T-cell (primary cell): ENCODE measurements around the gene EEIG2. TPM values are rescaled to one million over a fixed set of nuclear protein-coding genes. Genes with fewer than 3 reads are reported as not detected.
"Not testable (repeated sequence)": the region's sequence is repeated elsewhere in the genome, so short reads cannot be mapped to it uniquely, and the experiment has no call there.

Experiments
- ATAC-seq, 4 experiments: fragments of 200-7000 bp in 3 of 4; fragments of 150-1000 bp in 1 of 4; cut with Tn5 transposase; replicated peaks in 1 of 4; 1 replicate in 3 of 4; 2 replicates in 1 of 4; pipeline ENCODE4 v1.10.0; 2021; ENCODE audit warnings: moderate library complexity in 3 of 4, mild to moderate bottlenecking in 2 of 4, moderate number of reproducible peaks in 1 of 4
- CTCF ChIA-PET, 2 donors: fragments of 300-600 bp; sonication (Branson Sonifier 250); formaldehyde crosslinking; loops; one replicate each; lab custom pipeline; 2022; ENCODE audit warnings: antibody characterized with exemption in 2 of 2; lab: Charles Lee
- POLR2A ChIA-PET, 2 donors: fragments of 300-600 bp; sonication (Branson Sonifier 250); formaldehyde crosslinking; loops; one replicate each; lab custom pipeline; 2022; ENCODE audit warnings: antibody characterized with exemption in 2 of 2; lab: Charles Lee
- DNase-seq, 35 experiments: peaks; one replicate each; pipeline versions ENCODE4 v3.0.0 to v3.0.0-alpha.2; 2013 to 2023
- H3K27ac ChIP-seq: one replicate; pipeline ENCODE4 v1.5.1; 2013; ENCODE audit warnings: low read length
- H3K27me3 ChIP-seq, 2 experiments: replicated peaks in 1 of 2; 1 replicate in 1 of 2; 2 replicates in 1 of 2; pipeline versions ENCODE4 v1.6.1 to v1.7.0; 2013; ENCODE audit warnings: low read length in 1 of 2, mixed read lengths in 1 of 2; ENCODE audit not compliant: control insufficient read depth in 2 of 2, insufficient read depth in 2 of 2; ENCODE audit errors: extremely low read depth in 1 of 2
- H3K36me3 ChIP-seq, 2 donors: 1 replicate in 1 of 2; 2 replicates in 1 of 2; pipeline versions ENCODE4 v1.6.1 to v1.7.0; 2013; ENCODE audit warnings: low read length in 1 of 2; ENCODE audit not compliant: control insufficient read depth in 2 of 2, insufficient read depth in 1 of 2; ENCODE audit errors: extremely low read depth in 1 of 2
- H3K4me1 ChIP-seq, 2 experiments: 1 replicate in 1 of 2; 2 replicates in 1 of 2; pipeline versions ENCODE4 v1.6.1 to v1.7.0; 2013; ENCODE audit warnings: low read length in 2 of 2, mixed read lengths in 1 of 2; ENCODE audit not compliant: insufficient read depth in 2 of 2, control insufficient read depth in 1 of 2; ENCODE audit errors: extremely low read depth in 1 of 2
- H3K4me3 ChIP-seq, 2 donors: 1 replicate in 1 of 2; 2 replicates in 1 of 2; pipeline versions ENCODE4 v1.5.1 to v1.7.0; 2013; ENCODE audit warnings: mild to moderate bottlenecking in 2 of 2, low read length in 1 of 2, moderate library complexity in 1 of 2; ENCODE audit not compliant: control insufficient read depth in 1 of 2; ENCODE audit errors: extremely low read depth in 1 of 2
- H3K9me3 ChIP-seq: 2 replicates; pipeline ENCODE4 v1.7.0; 2013
- H3K27ac Mint-ChIP-seq, 2 donors: one replicate each; pipeline ENCODE4 v1.8.0; 2020 to 2021; ENCODE audit warnings: mild to moderate bottlenecking in 2 of 2, mixed read lengths in 2 of 2
- H3K27me3 Mint-ChIP-seq, 2 donors: one replicate each; pipeline ENCODE4 v1.8.0; 2021 to 2022; ENCODE audit warnings: mixed read lengths in 2 of 2
- H3K36me3 Mint-ChIP-seq: one replicate; pipeline ENCODE4 v1.8.0; 2021; ENCODE audit warnings: mixed read lengths
- H3K4me1 Mint-ChIP-seq, 3 donors: one replicate each; pipeline ENCODE4 v1.8.0; 2020 to 2022; ENCODE audit warnings: mixed read lengths in 3 of 3, mild to moderate bottlenecking in 1 of 3
- H3K4me3 Mint-ChIP-seq, 3 donors: one replicate each; pipeline ENCODE4 v1.8.0; 2020 to 2022; ENCODE audit warnings: mild to moderate bottlenecking in 3 of 3, mixed read lengths in 3 of 3, moderate library complexity in 3 of 3
- H3K9me3 Mint-ChIP-seq, 3 donors: one replicate each; pipeline ENCODE4 v1.8.0; 2020 to 2022; ENCODE audit warnings: mixed read lengths in 3 of 3
- WGBS: methylation state at CpG from one replicate; pipeline ENCODE4 v1.1.5; 2013; ENCODE audit warnings: missing lambda C conversion rate; ENCODE audit not compliant: insufficient coverage; 5-methylcytosine and 5-hydroxymethylcytosine counted together
- total RNA-seq, 35 experiments: library from RNA in 6 of 35; stranded (reverse) in 6 of 35; fragments of 120-200 nt in 1 of 35; gene quantifications; one replicate each; pipeline versions ENCODE4 v1.2.1 to v1.2.4 and lab custom pipeline; 2013 to 2026

EEIG2 gene
- total RNA-seq, 5 donors from 2014 or later (not counting 1 experiment from before 2014, with no cell fraction given), result 6.7 to 16.2 (median 14.4) TPM

DNA sequence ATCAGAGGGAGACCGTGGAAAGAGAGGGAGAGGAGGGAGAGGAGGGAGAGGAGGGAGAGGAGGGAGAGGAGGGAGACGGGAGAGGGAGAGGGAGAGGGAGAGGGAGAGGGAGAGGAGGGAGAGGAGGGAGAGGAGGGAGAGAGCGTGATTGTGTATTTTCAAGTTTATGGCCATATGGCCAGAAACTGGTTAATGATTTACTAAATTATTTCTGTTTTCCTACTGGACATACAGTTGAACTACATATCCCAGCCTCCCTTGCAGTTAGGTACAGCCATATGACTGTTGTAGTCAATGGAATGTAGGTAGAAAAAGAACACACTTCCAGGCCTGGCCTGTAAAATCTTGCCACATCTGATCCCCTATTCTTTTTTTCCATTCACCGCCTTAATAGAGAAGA is 23.1 kb upstream of the EEIG2 start:
- H3K27ac Mint-ChIP-seq, H3K36me3 Mint-ChIP-seq, DNase-seq, POLR2A ChIA-PET, CTCF ChIA-PET, H3K9me3 Mint-ChIP-seq, H3K27me3 ChIP-seq, H3K4me3 Mint-ChIP-seq, H3K4me1 ChIP-seq, H3K4me1 Mint-ChIP-seq, H3K27ac ChIP-seq, H3K4me3 ChIP-seq, H3K36me3 ChIP-seq, ATAC-seq, H3K9me3 ChIP-seq: not testable (repeated sequence)
- WGBS, result 83% methylated on average over 1 of the region's 4 CpGs
- H3K27me3 Mint-ChIP-seq, result peaks cover 14 to 16% of the 10 kb centered on the region in 2 donors

- H3K36me3 ChIP-seq, result no peaks in the 10 kb centered on the region
- WGBS, result no CpG with 5 or more reads among the region's 1 CpG
- Mint-ChIP-seq H3K4me3 (no peak overlapping the region), H3K36me3 (no peaks in the 10 kb centered on the region), H3K27ac (no peak overlapping the region), H3K9me3 (peaks cover 0 to 2% (median 0%) of the 10 kb centered on the region in 3 donors), H3K4me1 (no peaks in the 10 kb centered on the region), H3K27me3 (peaks cover 22 to 23% of the 10 kb centered on the region in 2 donors)
- ATAC-seq (no peak), DNase-seq (no peak)
- ChIA-PET POLR2A (no interaction called here), CTCF (no interaction called here)
- H3K9me3 ChIP-seq, result no peaks in the 10 kb centered on the region
- no peak overlapping the region for H3K27ac ChIP-seq
- no peaks in the 10 kb centered on the region for H3K4me1 ChIP-seq
- H3K4me3 ChIP-seq, result no peak overlapping the region
- H3K27me3 ChIP-seq, result no peaks in the 10 kb centered on the region
Measured at GRCh38 chr1:108537976-108538375, 21.9 kb upstream of the EEIG2 start.

- peaks cover 0 to 2% (median 0%) of the 10 kb centered on the region in 3 donors for H3K9me3 Mint-ChIP-seq
- Histone ChIP-seq H3K4me3 (no peak overlapping the region), H3K27ac (no peak overlapping the region), H3K9me3 (no peaks in the 10 kb centered on the region), H3K27me3 (no peaks in the 10 kb centered on the region), H3K36me3 (no peaks in the 10 kb centered on the region), H3K4me1 (no peaks in the 10 kb centered on the region)
- no peak overlapping the region for H3K4me3 Mint-ChIP-seq
- H3K27me3 Mint-ChIP-seq, result peaks cover 19 to 39% of the 10 kb centered on the region in 2 donors
- ChIA-PET CTCF (no interaction called here), POLR2A (no interaction called here)
- H3K36me3 Mint-ChIP-seq, result peaks cover 3% of the 10 kb centered on the region
- no peaks in the 10 kb centered on the region for H3K4me1 Mint-ChIP-seq
- WGBS, result no CpG with 5 or more reads among the region's 1 CpG
- no peak overlapping the region for H3K27ac Mint-ChIP-seq
- ATAC-seq (no peak), DNase-seq (no peak)
Measured at GRCh38 chr1:108540977-108541376, 18.9 kb upstream of the EEIG2 start.

DNA sequence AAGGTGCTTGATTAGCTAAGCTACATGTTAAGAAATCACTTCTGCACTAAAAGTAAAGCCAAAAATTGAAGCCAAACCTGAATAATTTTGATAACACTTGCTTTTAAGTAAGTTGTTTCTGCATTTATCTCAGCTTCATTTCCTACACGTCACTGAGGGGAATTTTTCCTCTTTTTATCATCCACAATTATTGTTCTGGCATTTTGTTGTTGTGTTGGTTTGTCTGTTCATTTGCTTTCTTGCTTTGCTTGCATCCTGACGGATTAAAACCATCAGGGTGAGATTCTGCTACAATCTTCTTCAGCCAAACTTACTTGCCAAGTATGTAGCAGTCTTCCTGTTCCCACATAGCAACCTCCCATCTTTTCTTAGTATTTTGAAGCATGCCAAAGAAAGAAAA is 18.0 kb upstream of the EEIG2 start:
- POLR2A ChIA-PET, result no interaction called here
- no peak overlapping the region for H3K4me3 Mint-ChIP-seq
- no peak overlapping the region for H3K4me3 ChIP-seq
- peaks cover 19 to 39% of the 10 kb centered on the region in 2 donors for H3K27me3 Mint-ChIP-seq
- no peaks in the 10 kb centered on the region for H3K4me1 ChIP-seq
- no peak overlapping the region for H3K27ac Mint-ChIP-seq
- ATAC-seq (no peak), DNase-seq (no peak)
- H3K27me3 ChIP-seq, result no peaks in the 10 kb centered on the region
- no peaks in the 10 kb centered on the region for H3K9me3 ChIP-seq
- H3K36me3 Mint-ChIP-seq, result peaks cover 3% of the 10 kb centered on the region
- CTCF ChIA-PET, result no interaction called here
- WGBS, result no CpG with 5 or more reads among the region's 2 CpGs
- H3K4me1 Mint-ChIP-seq, result no peaks in the 10 kb centered on the region
- H3K27ac ChIP-seq, result no peak overlapping the region
- H3K9me3 Mint-ChIP-seq, result peaks cover 0 to 2% (median 0%) of the 10 kb centered on the region in 3 donors
- H3K36me3 ChIP-seq, result no peaks in the 10 kb centered on the region

- CTCF ChIA-PET, H3K4me1 ChIP-seq, H3K4me3 Mint-ChIP-seq, H3K36me3 ChIP-seq, ATAC-seq, H3K4me1 Mint-ChIP-seq, H3K27ac Mint-ChIP-seq, DNase-seq, H3K27ac ChIP-seq, H3K36me3 Mint-ChIP-seq, POLR2A ChIA-PET, H3K9me3 ChIP-seq, H3K9me3 Mint-ChIP-seq, H3K27me3 ChIP-seq, H3K4me3 ChIP-seq: not testable (repeated sequence)
- peaks cover 10 to 21% of the 10 kb centered on the region in 2 donors for H3K27me3 Mint-ChIP-seq
- WGBS, result no CpG with 5 or more reads among the region's 4 CpGs
Measured at GRCh38 chr1:108547493-108547892, 12.4 kb upstream of the EEIG2 start.

- Mint-ChIP-seq H3K36me3 (no peaks in the 10 kb centered on the region), H3K27me3 (no peaks in the 10 kb centered on the region), H3K4me3 (no peak overlapping the region), H3K27ac (no peak overlapping the region), H3K4me1 (no peaks in the 10 kb centered on the region), H3K9me3 (no peaks in the 10 kb centered on the region)
- no peak overlapping the region for H3K4me3 ChIP-seq
- no peaks in the 10 kb centered on the region for H3K36me3 ChIP-seq
- no CpG with 5 or more reads among the region's 2 CpGs for WGBS
- H3K27ac ChIP-seq, result no peak overlapping the region
- ChIA-PET POLR2A (no interaction called here), CTCF (interaction anchor here (0.8 to 2.9 kb wide), 3 partner anchors 8 to 29 kb away, joined by 3 to 8 read pairs (median 5); partner anchors contain the start of gene EEIG2 (in 1 of the 2))
- H3K9me3 ChIP-seq, result no peaks in the 10 kb centered on the region
- H3K4me1 ChIP-seq, result no peaks in the 10 kb centered on the region
- no peaks in the 10 kb centered on the region for H3K27me3 ChIP-seq
- no peak for DNase-seq
- no peak for ATAC-seq
Measured at GRCh38 chr1:108551137-108551862, 8.6 kb upstream of the EEIG2 start.
